NCI-H524 (cell line): ENCODE results near the gene PRKCA.

ENCODE experiments used
- DNase-seq, 2 experiments: peaks; one replicate each; lab custom pipeline; 2025; lab: John Stamatoyannopoulos, UW

Gene PRKCA

GRCh38 chr17:66810951-66811682, 508.7 kb downstream of the PRKCA start:
- no peak for DNase-seq

GRCh38 chr17:66811683-66812054, 509.3 kb downstream of the PRKCA start:
- DNase-seq: no peak

GRCh38 chr17:66812571-66812970, 510.2 kb downstream of the PRKCA start:
- no peak for DNase-seq

- DNase-seq: no peak
Observed at GRCh38 chr17:66813296-66813695, 510.9 kb downstream of the PRKCA start.

GRCh38 chr17:66814026-66814425, 511.6 kb downstream of the PRKCA start:
- DNase-seq: no peak

- no peak for DNase-seq
Observed at GRCh38 chr17:66814570-66814969, 512.2 kb downstream of the PRKCA start.

GRCh38 chr17:66817750-66818149, 515.3 kb downstream of the PRKCA start:
- DNase-seq: no peak

GRCh38 chr17:66819466-66819865, 517.1 kb downstream of the PRKCA start:
- no peak for DNase-seq

- no peak for DNase-seq
Observed at GRCh38 chr17:66822009-66822408, 519.6 kb downstream of the PRKCA start.

GRCh38 chr17:66826856-66827255, 524.4 kb downstream of the PRKCA start:
- DNase-seq: no peak

- peak; percentile 85 to 94 for DNase-seq
Observed at GRCh38 chr17:66829386-66829864, 527.0 kb downstream of the PRKCA start.

- peak; percentile 91 to 94 for DNase-seq
Observed at GRCh38 chr17:66829883-66830282, 527.5 kb downstream of the PRKCA start.

GRCh38 chr17:66830451-66830850, 528.0 kb downstream of the PRKCA start:
- peak; percentile 88 to 95 for DNase-seq

- DNase-seq: peak; percentile 18 to 63
Observed at GRCh38 chr17:66831383-66832210, 529.2 kb downstream of the PRKCA start.

- DNase-seq: no peak
Observed at GRCh38 chr17:66833201-66833600, 530.8 kb downstream of the PRKCA start.

- DNase-seq: no peak
Observed at GRCh38 chr17:66834426-66834918, 532.1 kb downstream of the PRKCA start.

GRCh38 chr17:66834919-66835454, 532.6 kb downstream of the PRKCA start, which contains the start of gene CACNG5:
Gene CACNG5, plus strand, starts transcription at chr17:66835117. Its CDS starts 42,216 bp downstream, at chr17:66877333.
- peak in 1 of 2 experiments; percentile 25 for DNase-seq

- DNase-seq: peak in 1 of 2 experiments; percentile 40
Observed at GRCh38 chr17:66835476-66835875, 533.1 kb downstream of the PRKCA start.

GRCh38 chr17:66836063-66837005, 533.9 kb downstream of the PRKCA start:
- peak in 1 of 2 experiments; percentile 74 for DNase-seq

GRCh38 chr17:66837226-66837625, 534.8 kb downstream of the PRKCA start:
- no peak for DNase-seq
